Loucy (cell line): ENCODE data around the gene BTNL9.

Source experiments
- H2AFZ ChIP-seq: fragments of 200-600 bp; sonication (generic); 2 replicates; pipeline ENCODE4 v1.6.0; 2016; ENCODE audit warnings: antibody characterized with exemption, mild to moderate bottlenecking, low read length, moderate library complexity
- H3F3A ChIP-seq: fragments of 200-600 bp; 2 replicates; pipeline ENCODE4 v1.6.0; 2016; ENCODE audit warnings: antibody characterized with exemption, low read depth, mild to moderate bottlenecking
- H3K27me3 ChIP-seq: fragments of 200-600 bp; sonication (generic); 2 replicates; pipeline ENCODE4 v1.6.1; 2014; ENCODE audit warnings: low read length, mild to moderate bottlenecking; ENCODE audit not compliant: insufficient read depth, poor library complexity, severe bottlenecking
- H3K36me3 ChIP-seq: fragments of 200-600 bp; sonication (generic); 2 replicates; pipeline ENCODE4 v1.6.1; 2016; ENCODE audit warnings: low read length; ENCODE audit not compliant: insufficient read depth
- H3K4me1 ChIP-seq: fragments of 200-600 bp; sonication (generic); 2 replicates; pipeline ENCODE4 v1.5.1; 2014; ENCODE audit warnings: low read length, mild to moderate bottlenecking; ENCODE audit not compliant: insufficient read depth, poor library complexity, severe bottlenecking
- H3K4me2 ChIP-seq: fragments of 200-600 bp; sonication (generic); 2 replicates; pipeline ENCODE4 v1.6.0; 2014; ENCODE audit warnings: antibody characterized with exemption, low read length, low read depth, mild to moderate bottlenecking; ENCODE audit not compliant: poor library complexity, severe bottlenecking
- H3K4me3 ChIP-seq: fragments of 200-600 bp; sonication (generic); 2 replicates; pipeline ENCODE4 v1.5.1; 2014; ENCODE audit warnings: low read length, mild to moderate bottlenecking, mixed read lengths; ENCODE audit not compliant: poor library complexity, severe bottlenecking
- H3K79me2 ChIP-seq: fragments of 200-600 bp; sonication (generic); 2 replicates; pipeline ENCODE4 v1.6.1; 2014; ENCODE audit warnings: low read length; ENCODE audit not compliant: insufficient read depth
- H3K9ac ChIP-seq: fragments of 200-600 bp; sonication (generic); 2 replicates; pipeline ENCODE4 v1.6.0; 2014; ENCODE audit warnings: mild to moderate bottlenecking, low read depth, low read length, moderate library complexity; ENCODE audit not compliant: poor library complexity, severe bottlenecking
- H3K9me2 ChIP-seq: fragments of 200-600 bp; sonication (generic); replicated peaks from 2 replicates; pipeline ENCODE4 v1.6.1; 2016; ENCODE audit warnings: low read depth, low read length, mixed read lengths
- H3K9me3 ChIP-seq: fragments of 200-600 bp; sonication (generic); 2 replicates; pipeline ENCODE4 v1.6.1; 2014; ENCODE audit warnings: mild to moderate bottlenecking, antibody characterized with exemption, low read length, low read depth; ENCODE audit not compliant: insufficient read depth
- H4K20me1 ChIP-seq: fragments of 200-600 bp; sonication (generic); 2 replicates; pipeline ENCODE4 v1.6.0; 2014; ENCODE audit warnings: antibody characterized with exemption, low read length, mild to moderate bottlenecking; ENCODE audit not compliant: insufficient read depth, poor library complexity, severe bottlenecking
- EZH2phosphoT487 ChIP-seq: fragments of 200-600 bp; IDR thresholded peaks from 2 replicates; pipeline ENCODE4 v1.6.1; 2018; ENCODE audit warnings: antibody characterized with exemption, mild to moderate bottlenecking, moderate library complexity, borderline replicate concordance
- TF ChIP-seq, protein P1 (sequence below): fragments of 200-600 bp; sonication (generic); conservative IDR thresholded peaks from 2 replicates; pipeline ENCODE4 v1.5.1; 2014; ENCODE audit warnings: mild to moderate bottlenecking, antibody characterized with exemption, low read length

The BTNL9 gene

DNA sequence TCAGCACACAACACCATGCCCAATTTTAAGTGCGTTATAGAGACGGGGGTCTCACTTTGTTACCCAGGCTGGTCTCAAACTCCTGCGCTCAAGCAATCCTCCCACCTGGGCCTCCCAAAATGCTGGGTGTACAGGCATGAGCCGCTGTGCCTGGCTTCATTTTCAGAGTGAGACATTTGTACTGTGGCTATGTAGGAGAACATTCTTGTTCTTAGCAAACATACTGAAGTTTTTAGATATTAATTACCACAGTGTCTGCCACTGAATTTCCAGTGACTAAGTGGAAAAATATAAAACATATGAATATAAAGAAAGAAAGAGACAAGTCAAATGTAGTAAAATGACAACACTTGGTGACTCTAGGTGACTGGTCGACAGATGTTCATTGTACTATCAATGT, 20.9 kb downstream of the BTNL9 start:
- Histone ChIP-seq H2AFZ (no peak overlapping the region), H3K27me3 (no peaks in the 10 kb centered on the region), H3K9me2 (no peaks in the 10 kb centered on the region), H4K20me1 (no peaks in the 10 kb centered on the region), H3K4me1 (no peaks in the 10 kb centered on the region), H3F3A (no peaks in the 10 kb centered on the region), H3K4me3 (no peak overlapping the region), H3K79me2 (no peaks in the 10 kb centered on the region), H3K4me2 (no peak overlapping the region), H3K36me3 (no peaks in the 10 kb centered on the region), H3K9ac (no peak overlapping the region), H3K9me3 (no peaks in the 10 kb centered on the region)
- TF ChIP-seq EZH2phosphoT487, result no peak
- TF ChIP-seq, protein P1, sequence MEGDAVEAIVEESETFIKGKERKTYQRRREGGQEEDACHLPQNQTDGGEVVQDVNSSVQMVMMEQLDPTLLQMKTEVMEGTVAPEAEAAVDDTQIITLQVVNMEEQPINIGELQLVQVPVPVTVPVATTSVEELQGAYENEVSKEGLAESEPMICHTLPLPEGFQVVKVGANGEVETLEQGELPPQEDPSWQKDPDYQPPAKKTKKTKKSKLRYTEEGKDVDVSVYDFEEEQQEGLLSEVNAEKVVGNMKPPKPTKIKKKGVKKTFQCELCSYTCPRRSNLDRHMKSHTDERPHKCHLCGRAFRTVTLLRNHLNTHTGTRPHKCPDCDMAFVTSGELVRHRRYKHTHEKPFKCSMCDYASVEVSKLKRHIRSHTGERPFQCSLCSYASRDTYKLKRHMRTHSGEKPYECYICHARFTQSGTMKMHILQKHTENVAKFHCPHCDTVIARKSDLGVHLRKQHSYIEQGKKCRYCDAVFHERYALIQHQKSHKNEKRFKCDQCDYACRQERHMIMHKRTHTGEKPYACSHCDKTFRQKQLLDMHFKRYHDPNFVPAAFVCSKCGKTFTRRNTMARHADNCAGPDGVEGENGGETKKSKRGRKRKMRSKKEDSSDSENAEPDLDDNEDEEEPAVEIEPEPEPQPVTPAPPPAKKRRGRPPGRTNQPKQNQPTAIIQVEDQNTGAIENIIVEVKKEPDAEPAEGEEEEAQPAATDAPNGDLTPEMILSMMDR, result no peak

- no peak overlapping the region for H3K9ac ChIP-seq
- H3K4me3 ChIP-seq, result no peak overlapping the region
- no peaks in the 10 kb centered on the region for H3K4me1 ChIP-seq
- H3K4me2 ChIP-seq, result no peak overlapping the region
- H3K27me3 ChIP-seq, result no peaks in the 10 kb centered on the region
- H3K36me3 ChIP-seq, result no peaks in the 10 kb centered on the region
- TF ChIP-seq, protein P1, result no peak
- TF ChIP-seq EZH2phosphoT487, result no peak
- H3K79me2 ChIP-seq, result no peaks in the 10 kb centered on the region
- H3K9me3 ChIP-seq, result no peaks in the 10 kb centered on the region
- no peaks in the 10 kb centered on the region for H3F3A ChIP-seq
- no peak overlapping the region for H2AFZ ChIP-seq
- no peaks in the 10 kb centered on the region for H4K20me1 ChIP-seq
- H3K9me2 ChIP-seq, result no peaks in the 10 kb centered on the region
Measured at GRCh38 chr5:181061645-181062044, 21.6 kb downstream of the BTNL9 start.

DNA sequence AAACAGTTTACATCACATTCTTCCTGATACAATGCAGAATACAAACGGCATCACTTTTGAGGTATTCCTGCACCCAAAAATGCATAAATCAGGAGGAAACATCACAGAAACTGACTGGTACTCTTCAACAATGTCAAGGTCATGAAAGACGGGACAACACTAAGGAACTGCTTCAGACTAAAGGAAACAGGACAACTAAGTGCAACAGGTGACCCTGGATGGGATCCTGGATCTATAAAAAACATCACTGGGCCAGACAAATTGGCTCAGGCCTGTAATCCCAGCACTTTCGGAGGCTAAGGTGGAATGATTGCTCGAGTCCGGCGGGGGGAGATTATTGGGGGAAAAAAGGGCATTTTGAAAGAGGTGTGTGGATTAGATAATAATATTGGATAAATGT, 22.6 kb downstream of the BTNL9 start:
- no peaks in the 10 kb centered on the region for H3K36me3 ChIP-seq
- H3K4me3 ChIP-seq, result no peak overlapping the region
- no peak for TF ChIP-seq EZH2phosphoT487
- TF ChIP-seq, protein P1, result no peak
- no peak overlapping the region for H3K9ac ChIP-seq
- no peaks in the 10 kb centered on the region for H4K20me1 ChIP-seq
- no peaks in the 10 kb centered on the region for H3K27me3 ChIP-seq
- no peaks in the 10 kb centered on the region for H3K9me3 ChIP-seq
- H3K9me2 ChIP-seq, result no peaks in the 10 kb centered on the region
- no peaks in the 10 kb centered on the region for H3F3A ChIP-seq
- H3K4me1 ChIP-seq, result no peaks in the 10 kb centered on the region
- no peak overlapping the region for H3K4me2 ChIP-seq
- no peak overlapping the region for H2AFZ ChIP-seq
- H3K79me2 ChIP-seq, result no peaks in the 10 kb centered on the region
